ENCODE data around the gene TRAP1.

DNA sequence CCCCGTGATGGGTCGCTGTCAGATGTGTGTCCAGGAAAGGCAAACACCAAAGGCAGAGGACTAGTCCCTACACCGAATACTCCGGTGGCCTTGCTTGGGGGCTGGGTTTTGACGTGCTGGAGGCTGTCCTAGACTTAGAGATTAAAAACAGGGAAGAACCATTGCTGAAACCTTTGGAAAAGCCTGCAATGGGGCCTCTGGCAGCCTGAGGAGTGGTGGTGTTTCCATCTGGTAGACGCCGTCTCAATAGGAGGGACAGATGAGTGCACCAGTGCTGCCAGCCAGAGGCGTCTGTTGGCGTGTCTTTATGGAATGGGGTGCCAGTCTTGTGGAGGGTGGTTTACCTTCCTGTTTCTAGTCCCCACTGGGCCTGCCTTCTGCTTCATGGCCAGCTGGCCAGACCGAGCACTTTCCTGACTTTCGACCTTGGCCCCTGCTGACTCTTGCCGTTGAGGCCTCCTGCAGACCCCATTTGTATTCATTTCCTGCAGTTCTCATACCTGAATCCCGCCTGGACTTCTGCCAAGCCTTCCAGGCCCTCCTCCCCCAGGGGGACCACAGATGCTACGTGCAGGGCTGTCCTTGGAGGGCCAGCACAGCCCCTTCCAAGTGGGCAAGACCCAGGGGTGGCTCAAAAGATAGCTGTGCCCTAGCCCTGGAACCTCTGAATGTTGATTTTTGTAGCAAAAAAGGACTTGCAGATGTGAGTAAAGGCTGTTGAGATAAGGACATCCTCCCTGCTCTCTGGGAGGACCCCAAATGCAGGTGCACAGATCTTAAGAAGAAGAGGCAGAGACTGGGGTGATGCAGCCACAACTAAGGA lies 64.7 kb downstream of the TRAP1 start:
- TF ChIP-seq, protein P1, sequence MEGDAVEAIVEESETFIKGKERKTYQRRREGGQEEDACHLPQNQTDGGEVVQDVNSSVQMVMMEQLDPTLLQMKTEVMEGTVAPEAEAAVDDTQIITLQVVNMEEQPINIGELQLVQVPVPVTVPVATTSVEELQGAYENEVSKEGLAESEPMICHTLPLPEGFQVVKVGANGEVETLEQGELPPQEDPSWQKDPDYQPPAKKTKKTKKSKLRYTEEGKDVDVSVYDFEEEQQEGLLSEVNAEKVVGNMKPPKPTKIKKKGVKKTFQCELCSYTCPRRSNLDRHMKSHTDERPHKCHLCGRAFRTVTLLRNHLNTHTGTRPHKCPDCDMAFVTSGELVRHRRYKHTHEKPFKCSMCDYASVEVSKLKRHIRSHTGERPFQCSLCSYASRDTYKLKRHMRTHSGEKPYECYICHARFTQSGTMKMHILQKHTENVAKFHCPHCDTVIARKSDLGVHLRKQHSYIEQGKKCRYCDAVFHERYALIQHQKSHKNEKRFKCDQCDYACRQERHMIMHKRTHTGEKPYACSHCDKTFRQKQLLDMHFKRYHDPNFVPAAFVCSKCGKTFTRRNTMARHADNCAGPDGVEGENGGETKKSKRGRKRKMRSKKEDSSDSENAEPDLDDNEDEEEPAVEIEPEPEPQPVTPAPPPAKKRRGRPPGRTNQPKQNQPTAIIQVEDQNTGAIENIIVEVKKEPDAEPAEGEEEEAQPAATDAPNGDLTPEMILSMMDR (IDR thresholded peaks at IDR 0.05): no peak
- no peak for TF ChIP-seq POLR2A (IDR thresholded peaks at IDR 0.05)
- TF ChIP-seq POLR2AphosphoS5 (IDR thresholded peaks at IDR 0.05): no peak
- no peak for TF ChIP-seq EP300 (IDR thresholded peaks at IDR 0.05; ENCODE audit: low read depth)

All from transverse colon (tissue), 4 donors.